Non-pigmented ciliary epithelial cell (primary cell): Measurements from ENCODE around the gene CENPM.

Experiments used
- DNase-seq: peaks from one replicate; pipeline ENCODE4 v3.0.0-alpha.2; 2010; ENCODE audit warnings: low read depth

CENPM gene

DNA sequence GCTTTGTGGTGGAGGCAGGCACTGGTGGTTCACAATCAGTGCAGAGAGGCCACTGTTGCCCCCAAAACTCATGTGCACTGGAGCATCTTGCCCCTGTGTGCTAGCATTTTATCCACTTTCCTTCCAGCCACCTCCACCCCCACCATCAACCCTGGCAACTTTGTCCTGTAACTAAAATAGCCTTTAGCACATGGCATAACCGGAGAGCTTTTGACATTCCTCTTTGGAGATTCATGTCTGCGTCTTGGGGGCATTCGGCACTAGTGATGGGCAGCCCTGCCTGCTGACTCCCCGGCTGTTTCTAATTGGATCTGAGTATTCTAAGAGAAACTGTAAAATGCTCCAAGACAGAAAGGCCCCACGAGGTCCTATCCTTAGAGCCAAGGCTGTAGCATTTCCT is 47.8 kb downstream of the CENPM start:
- no peak for DNase-seq

DNA sequence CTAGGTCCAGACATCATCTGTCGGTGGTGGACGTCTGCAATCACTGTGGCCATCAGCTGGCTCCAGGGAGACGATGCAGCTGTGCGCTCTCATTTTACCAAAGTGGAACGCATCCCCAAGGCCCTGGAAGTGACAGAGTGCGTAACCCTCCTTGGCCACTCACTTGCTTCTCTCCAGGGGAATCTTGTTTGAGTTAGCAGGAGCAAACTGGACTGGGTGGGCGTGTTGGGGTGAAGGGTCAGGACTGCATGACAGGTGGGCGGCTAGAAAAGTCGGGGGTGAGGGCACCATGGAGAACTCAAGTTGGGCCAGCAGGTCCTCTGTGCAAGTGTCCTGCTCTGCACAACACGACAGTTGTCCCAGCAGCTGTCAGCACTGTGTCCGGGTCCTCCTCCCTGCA is 48.3 kb downstream of the CENPM start:
- no peak for DNase-seq

DNA sequence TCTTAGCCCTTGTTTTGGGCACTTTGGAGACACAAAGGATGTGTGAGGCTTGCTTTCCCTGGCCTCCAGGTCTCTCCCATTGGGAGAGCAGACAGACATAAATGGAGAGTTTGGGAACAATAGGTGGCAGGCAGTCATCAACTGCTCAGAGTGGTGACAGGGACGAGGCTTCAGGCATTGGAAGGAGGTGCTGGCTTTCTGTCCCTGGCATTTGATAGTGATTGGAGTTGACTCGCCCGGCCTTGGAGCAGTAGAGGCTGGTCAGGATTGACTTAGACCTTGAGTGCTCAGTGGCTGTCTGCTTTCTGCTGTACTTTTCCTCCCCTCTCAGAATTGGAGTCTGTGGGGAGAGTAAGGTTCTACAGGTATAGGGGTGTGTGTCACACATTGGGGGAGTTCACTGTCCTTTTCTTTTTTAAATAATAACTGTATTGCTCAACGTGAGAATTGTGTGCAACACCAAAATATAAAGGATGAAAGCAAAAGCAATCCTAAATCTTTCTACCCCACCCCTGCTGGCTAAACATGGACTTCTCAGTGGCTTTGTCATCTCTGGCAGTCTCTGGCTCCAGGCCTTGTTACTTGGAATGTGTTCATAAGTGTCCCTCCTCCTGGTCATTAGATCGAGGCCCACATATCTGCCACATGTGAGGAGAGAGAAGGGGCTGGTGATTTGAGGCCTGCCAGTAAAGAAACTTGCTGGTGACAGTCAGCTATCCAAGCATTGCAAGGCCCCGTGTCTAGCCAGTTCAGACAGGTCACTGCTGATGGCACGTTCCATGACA is 53.2 kb downstream of the CENPM start:
- DNase-seq = no peak

DNA sequence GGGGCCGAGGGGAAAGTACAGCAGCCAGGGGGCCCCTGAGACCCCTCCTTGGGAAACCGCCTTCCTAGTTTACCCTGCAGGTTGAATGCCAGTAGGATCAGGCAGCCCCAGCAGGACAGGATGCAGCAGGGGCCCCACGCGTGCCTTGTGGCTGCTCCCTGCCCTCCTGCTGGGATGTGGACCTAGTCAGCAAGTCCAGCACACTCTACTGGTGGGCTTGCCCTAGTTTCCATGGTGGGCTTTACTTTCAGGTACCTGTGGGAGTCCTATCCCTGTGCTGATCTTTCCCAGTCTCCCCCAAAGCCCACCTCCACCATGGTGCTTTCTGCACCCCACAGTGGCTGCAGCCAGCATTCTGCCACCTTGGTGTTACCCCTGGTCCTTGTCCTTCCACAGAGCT is 54.2 kb downstream of the CENPM start:
- no peak for DNase-seq

DNA sequence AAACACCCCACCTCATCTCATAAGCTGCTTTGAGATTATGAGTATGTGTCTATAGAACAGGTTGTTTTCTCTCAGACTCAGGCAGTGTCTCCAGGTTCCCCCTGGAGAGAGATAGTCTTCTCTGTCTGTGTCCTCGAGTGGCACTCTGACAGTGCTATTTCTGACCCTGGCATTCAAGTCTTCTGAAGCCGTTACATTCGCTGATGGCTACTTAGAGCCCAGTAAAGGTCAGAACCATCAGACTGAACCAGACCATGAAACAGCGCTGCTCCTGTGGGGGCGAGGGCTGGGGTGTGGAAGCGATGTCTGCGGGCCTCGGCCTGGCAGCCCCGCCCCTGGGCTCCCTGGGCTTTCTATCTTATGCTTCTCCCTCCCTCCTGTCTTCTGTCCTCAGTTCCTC is 55.5 kb downstream of the CENPM start:
- DNase-seq = no peak
